Aorta (tissue), 5 donors: ENCODE measurements around the gene TNFSF18. TPM values are rescaled to one million over a fixed set of nuclear protein-coding genes. Genes with fewer than 3 reads are reported as not detected.
A peak's percentile ranks its signal among the peaks of the same experiment; 100 is the strongest.

Experiments used
- ATAC-seq: fragments of 200-7000 bp; cut with Tn5 transposase; one replicate; pipeline ENCODE4 v1.9.1; 2022; ENCODE audit warnings: moderate library complexity; ENCODE audit not compliant: low FRiP score
- DNase-seq, 2 donors: peaks; one replicate each; pipeline ENCODE4 v3.0.0-alpha.2; 2020
- H3K27ac ChIP-seq, 2 donors: one replicate each; pipeline ENCODE4 v1.5.1; 2013; ENCODE audit warnings: low read length in 2 of 2, mild to moderate bottlenecking in 2 of 2, moderate library complexity in 2 of 2, control low read depth in 1 of 2, inconsistent platforms in 1 of 2, low read depth in 1 of 2
- H3K27me3 ChIP-seq, 2 donors: one replicate each; pipeline ENCODE4 v1.6.1; 2013; ENCODE audit warnings: control low read depth in 1 of 2, low read length in 1 of 2, mild to moderate bottlenecking in 1 of 2, moderate library complexity in 1 of 2; ENCODE audit not compliant: insufficient read depth in 2 of 2, control insufficient read depth in 1 of 2
- H3K36me3 ChIP-seq, 2 donors: one replicate each; pipeline ENCODE4 v1.6.1; 2013; ENCODE audit warnings: control low read depth in 1 of 2, low read length in 1 of 2, mild to moderate bottlenecking in 1 of 2; ENCODE audit not compliant: insufficient read depth in 2 of 2, control insufficient read depth in 1 of 2
- H3K4me1 ChIP-seq, 2 donors: one replicate each; pipeline ENCODE4 v1.6.1; 2013; ENCODE audit warnings: low read length in 2 of 2, control low read depth in 1 of 2, mild to moderate bottlenecking in 1 of 2, moderate library complexity in 1 of 2; ENCODE audit not compliant: insufficient read depth in 2 of 2, control insufficient read depth in 1 of 2
- H3K4me3 ChIP-seq, 2 donors: one replicate each; pipeline ENCODE4 v1.5.1; 2013; ENCODE audit warnings: low read length in 2 of 2, control low read depth in 1 of 2, mild to moderate bottlenecking in 1 of 2
- H3K9me3 ChIP-seq: one replicate; pipeline ENCODE4 v1.6.1; 2013; ENCODE audit warnings: mild to moderate bottlenecking, low read length; ENCODE audit not compliant: control insufficient read depth
- WGBS, 2 donors: extraction: QIAGEN DNeasy Blood & Tissue Kit; methylation state at CpG; one replicate each; pipeline ENCODE4 v1.1.7; 2013; 5-methylcytosine and 5-hydroxymethylcytosine counted together
- intact Hi-C, 2 donors: fragments of 100-400 bp; cut with DNase I; formaldehyde crosslinking; loops; one replicate each; pipeline versions ENCODE4 v1.14.2 to v1.15.0; 2022
- long read RNA-seq, 2 donors: library from polyadenylated mRNA; unstranded; transcript quantifications; one replicate each; pipeline ENCODE4 v2.0.0, GENCODE V29; 2020 to 2021
- polyA plus RNA-seq, 2 donors: library from polyadenylated mRNA; stranded (reverse); fragments of 200-250 nt; gene quantifications; one replicate each; pipeline ENCODE4 v1.2.3, GENCODE V29; 2013
- total RNA-seq, 2 donors: library from RNA; stranded (reverse); fragmentation: NEBNext Ultra II Directional; extraction: Animal tissue kit (Norgen Biotek cat#: 25700); gene quantifications; one replicate each; pipeline ENCODE4 v1.2.1, GENCODE V29; 2021
- donor health status: healthy with polysubstance abuse.
- donor health status: Bipolar disorder and iron deficiency.
- donor health status: DM: no; HTN: no; CAD: no.
- donor health status: DM: no; HTN: no; CAD: no.
- donor health status: DM: yes; HTN: yes; CAD: no.

The TNFSF18 gene
- total RNA-seq: under 1 TPM; 0.29 to 0.36 TPM
- not detected for polyA plus RNA-seq
- long read RNA-seq, donor 1: 0 reads
- long read RNA-seq, donor 2: 0 reads

GRCh38 chr1:173050865-173051264, at the start of gene TNFSF18:
TSS of gene TNFSF18 (minus strand) at chr1:173050941. CDS start at chr1:173050896, 45 bp downstream.
- DNase-seq: no peak
- no peaks in the 10 kb centered on the region for H3K27me3 ChIP-seq
- H3K4me3 ChIP-seq: no peak within 1 kb of the TSS
- no peaks in the 10 kb centered on the region for H3K4me1 ChIP-seq
- no peaks in the 10 kb centered on the region for H3K9me3 ChIP-seq
- 5 to 8% methylated on average over 4 of the region's 4 CpGs for WGBS, 2 donors
- peak; percentile 38 for ATAC-seq
- no peaks in the 10 kb centered on the region for H3K36me3 ChIP-seq
- intact Hi-C loops: no loop called here
- H3K27ac ChIP-seq: no peak within 1 kb of the TSS

GRCh38 chr1:173099166-173099565, 48.4 kb upstream of the TNFSF18 start:
- ATAC-seq (no peak), DNase-seq (no peak)
- intact Hi-C loops: no loop called here
- Histone ChIP-seq H3K36me3 (no peaks in the 10 kb centered on the region), H3K4me1 (no peaks in the 10 kb centered on the region), H3K9me3 (peaks cover 2% of the 10 kb centered on the region), H3K27me3 (no peaks in the 10 kb centered on the region), H3K27ac (no peak overlapping the region), H3K4me3 (no peak overlapping the region)
- 46 to 57% methylated on average over 2 of the region's 2 CpGs for WGBS, 2 donors

GRCh38 chr1:173098117-173098516, 47.4 kb upstream of the TNFSF18 start:
- no peaks in the 10 kb centered on the region for H3K4me1 ChIP-seq
- H3K4me3 ChIP-seq: no peak overlapping the region
- no peaks in the 10 kb centered on the region for H3K27me3 ChIP-seq
- no peaks in the 10 kb centered on the region for H3K36me3 ChIP-seq
- ATAC-seq: no peak
- no peak for DNase-seq
- intact Hi-C loops: no loop called here
- no peak overlapping the region for H3K27ac ChIP-seq
- H3K9me3 ChIP-seq: no peaks in the 10 kb centered on the region

GRCh38 chr1:173097001-173097400, 46.3 kb upstream of the TNFSF18 start:
- intact Hi-C loops: no loop called here
- H3K4me3 ChIP-seq: no peak overlapping the region
- H3K9me3 ChIP-seq: no peaks in the 10 kb centered on the region
- ATAC-seq: no peak
- no peaks in the 10 kb centered on the region for H3K4me1 ChIP-seq
- DNase-seq: no peak
- no peaks in the 10 kb centered on the region for H3K36me3 ChIP-seq
- no peak overlapping the region for H3K27ac ChIP-seq
- WGBS, 2 donors: 84 to 86% methylated on average over 1 of the region's 1 CpG
- H3K27me3 ChIP-seq: no peaks in the 10 kb centered on the region

- intact Hi-C loops: no loop called here
- DNase-seq (no peak), ATAC-seq (no peak)
- Histone ChIP-seq H3K36me3 (no peaks in the 10 kb centered on the region), H3K4me3 (no peak overlapping the region), H3K4me1 (no peaks in the 10 kb centered on the region), H3K27ac (no peak overlapping the region), H3K9me3 (no peaks in the 10 kb centered on the region), H3K27me3 (no peaks in the 10 kb centered on the region)
- WGBS, 2 donors: 62 to 66% methylated on average over 6 of the region's 6 CpGs
Observed at GRCh38 chr1:173095632-173096031, 44.9 kb upstream of the TNFSF18 start.

GRCh38 chr1:173094541-173094940, 43.8 kb upstream of the TNFSF18 start:
- intact Hi-C loops: no loop called here
- Histone ChIP-seq H3K9me3 (no peaks in the 10 kb centered on the region), H3K27ac (no peak overlapping the region), H3K4me1 (no peaks in the 10 kb centered on the region), H3K4me3 (no peak overlapping the region), H3K36me3 (no peaks in the 10 kb centered on the region), H3K27me3 (no peaks in the 10 kb centered on the region)
- DNase-seq: no peak
- 85 to 87% methylated on average over 4 of the region's 4 CpGs for WGBS, 2 donors
- ATAC-seq: no peak

GRCh38 chr1:173093691-173094445, 43.1 kb upstream of the TNFSF18 start:
- ATAC-seq (no peak), DNase-seq (no peak)
- H3K27me3 ChIP-seq: no peaks in the 10 kb centered on the region
- H3K9me3 ChIP-seq: no peaks in the 10 kb centered on the region
- H3K4me1 ChIP-seq: no peaks in the 10 kb centered on the region
- intact Hi-C loops: no loop called here
- no peak overlapping the region for H3K27ac ChIP-seq
- H3K36me3 ChIP-seq: no peaks in the 10 kb centered on the region
- no peak overlapping the region for H3K4me3 ChIP-seq

- DNase-seq (no peak), ATAC-seq (no peak)
- H3K36me3 ChIP-seq: no peaks in the 10 kb centered on the region
- H3K27ac ChIP-seq: no peak overlapping the region
- 80 to 88% methylated on average over 6 of the region's 6 CpGs for WGBS, 2 donors
- H3K27me3 ChIP-seq: no peaks in the 10 kb centered on the region
- H3K4me1 ChIP-seq: no peaks in the 10 kb centered on the region
- H3K4me3 ChIP-seq: no peak overlapping the region
- intact Hi-C loops: no loop called here
- no peaks in the 10 kb centered on the region for H3K9me3 ChIP-seq
Observed at GRCh38 chr1:173084292-173084691, 33.6 kb upstream of the TNFSF18 start.

GRCh38 chr1:173082913-173083312, 32.2 kb upstream of the TNFSF18 start:
- no peaks in the 10 kb centered on the region for H3K36me3 ChIP-seq
- intact Hi-C loops: no loop called here
- DNase-seq: no peak
- no peak overlapping the region for H3K4me3 ChIP-seq
- ATAC-seq: no peak
- H3K9me3 ChIP-seq: no peaks in the 10 kb centered on the region
- 69 to 81% methylated on average over 1 of the region's 1 CpG for WGBS, 2 donors
- no peak overlapping the region for H3K27ac ChIP-seq
- no peaks in the 10 kb centered on the region for H3K27me3 ChIP-seq
- no peaks in the 10 kb centered on the region for H3K4me1 ChIP-seq
